T-cell (primary cell): ENCODE results near the gene CCNB1. TPM values are rescaled to one million over a fixed set of nuclear protein-coding genes. Genes with fewer than 3 reads are reported as not detected.
"Not testable (repeated sequence)": the region's sequence is repeated elsewhere in the genome, so short reads cannot be mapped to it uniquely, and the experiment has no call there.

ENCODE experiments used
- ATAC-seq, 4 experiments: fragments of 200-7000 bp in 3 of 4; fragments of 150-1000 bp in 1 of 4; cut with Tn5 transposase; replicated peaks in 1 of 4; 1 replicate in 3 of 4; 2 replicates in 1 of 4; pipeline ENCODE4 v1.10.0; 2021; ENCODE audit warnings: moderate library complexity in 3 of 4, mild to moderate bottlenecking in 2 of 4, moderate number of reproducible peaks in 1 of 4
- CTCF ChIA-PET, 2 donors: fragments of 300-600 bp; sonication (Branson Sonifier 250); formaldehyde crosslinking; loops; one replicate each; lab custom pipeline; 2022; ENCODE audit warnings: antibody characterized with exemption in 2 of 2; lab: Charles Lee
- POLR2A ChIA-PET, 2 donors: fragments of 300-600 bp; sonication (Branson Sonifier 250); formaldehyde crosslinking; loops; one replicate each; lab custom pipeline; 2022; ENCODE audit warnings: antibody characterized with exemption in 2 of 2; lab: Charles Lee
- DNase-seq, 35 experiments: peaks; one replicate each; pipeline versions ENCODE4 v3.0.0 to v3.0.0-alpha.2; 2013 to 2023
- H3K27ac ChIP-seq: one replicate; pipeline ENCODE4 v1.5.1; 2013; ENCODE audit warnings: low read length
- H3K27me3 ChIP-seq, 2 experiments: replicated peaks in 1 of 2; 1 replicate in 1 of 2; 2 replicates in 1 of 2; pipeline versions ENCODE4 v1.6.1 to v1.7.0; 2013; ENCODE audit warnings: low read length in 1 of 2, mixed read lengths in 1 of 2; ENCODE audit not compliant: control insufficient read depth in 2 of 2, insufficient read depth in 2 of 2; ENCODE audit errors: extremely low read depth in 1 of 2
- H3K36me3 ChIP-seq, 2 donors: 1 replicate in 1 of 2; 2 replicates in 1 of 2; pipeline versions ENCODE4 v1.6.1 to v1.7.0; 2013; ENCODE audit warnings: low read length in 1 of 2; ENCODE audit not compliant: control insufficient read depth in 2 of 2, insufficient read depth in 1 of 2; ENCODE audit errors: extremely low read depth in 1 of 2
- H3K4me1 ChIP-seq, 2 experiments: 1 replicate in 1 of 2; 2 replicates in 1 of 2; pipeline versions ENCODE4 v1.6.1 to v1.7.0; 2013; ENCODE audit warnings: low read length in 2 of 2, mixed read lengths in 1 of 2; ENCODE audit not compliant: insufficient read depth in 2 of 2, control insufficient read depth in 1 of 2; ENCODE audit errors: extremely low read depth in 1 of 2
- H3K4me3 ChIP-seq, 2 donors: 1 replicate in 1 of 2; 2 replicates in 1 of 2; pipeline versions ENCODE4 v1.5.1 to v1.7.0; 2013; ENCODE audit warnings: mild to moderate bottlenecking in 2 of 2, low read length in 1 of 2, moderate library complexity in 1 of 2; ENCODE audit not compliant: control insufficient read depth in 1 of 2; ENCODE audit errors: extremely low read depth in 1 of 2
- H3K9me3 ChIP-seq: 2 replicates; pipeline ENCODE4 v1.7.0; 2013
- H3K27ac Mint-ChIP-seq, 2 donors: one replicate each; pipeline ENCODE4 v1.8.0; 2020 to 2021; ENCODE audit warnings: mild to moderate bottlenecking in 2 of 2, mixed read lengths in 2 of 2
- H3K27me3 Mint-ChIP-seq, 2 donors: one replicate each; pipeline ENCODE4 v1.8.0; 2021 to 2022; ENCODE audit warnings: mixed read lengths in 2 of 2
- H3K36me3 Mint-ChIP-seq: one replicate; pipeline ENCODE4 v1.8.0; 2021; ENCODE audit warnings: mixed read lengths
- H3K4me1 Mint-ChIP-seq, 3 donors: one replicate each; pipeline ENCODE4 v1.8.0; 2020 to 2022; ENCODE audit warnings: mixed read lengths in 3 of 3, mild to moderate bottlenecking in 1 of 3
- H3K4me3 Mint-ChIP-seq, 3 donors: one replicate each; pipeline ENCODE4 v1.8.0; 2020 to 2022; ENCODE audit warnings: mild to moderate bottlenecking in 3 of 3, mixed read lengths in 3 of 3, moderate library complexity in 3 of 3
- H3K9me3 Mint-ChIP-seq, 3 donors: one replicate each; pipeline ENCODE4 v1.8.0; 2020 to 2022; ENCODE audit warnings: mixed read lengths in 3 of 3
- WGBS: methylation state at CpG from one replicate; pipeline ENCODE4 v1.1.5; 2013; ENCODE audit warnings: missing lambda C conversion rate; ENCODE audit not compliant: insufficient coverage; 5-methylcytosine and 5-hydroxymethylcytosine counted together
- total RNA-seq, 35 experiments: library from RNA in 6 of 35; stranded (reverse) in 6 of 35; fragments of 120-200 nt in 1 of 35; gene quantifications; one replicate each; pipeline versions ENCODE4 v1.2.1 to v1.2.4 and lab custom pipeline; 2013 to 2026

The CCNB1 gene
- total RNA-seq, 5 donors from 2014 or later (not counting 1 experiment from before 2014, with no cell fraction given): 1.6 to 4.1 (median 3.4) TPM

- Mint-ChIP-seq H3K9me3 (no peaks in the 10 kb centered on the region), H3K27ac (no peak overlapping the region), H3K4me3 (no peak overlapping the region), H3K27me3 (no peaks in the 10 kb centered on the region), H3K36me3 (peaks cover 3% of the 10 kb centered on the region), H3K4me1 (peaks cover 18 to 26% (median 20%) of the 10 kb centered on the region in 3 donors)
- CTCF ChIA-PET: no interaction called here
- no peak overlapping the region for H3K4me3 ChIP-seq
- H3K27ac ChIP-seq: no peak overlapping the region
- ATAC-seq (no peak), DNase-seq (no peak)
- no peaks in the 10 kb centered on the region for H3K27me3 ChIP-seq
- H3K36me3 ChIP-seq: peaks cover 0 to 5% of the 10 kb centered on the region in 2 donors
- POLR2A ChIA-PET: interaction anchor here (0.7 to 1.6 kb wide), 2 partner anchors 13 to 14 kb away, joined by 5 read pairs; partner anchors contain the start of gene CDK7 (in 1 of the 2)
- H3K9me3 ChIP-seq: no peaks in the 10 kb centered on the region
- H3K4me1 ChIP-seq: peaks cover 7 to 10% of the 10 kb centered on the region in 2 experiments
These were observed 53.0 kb downstream of the CCNB1 start for GRCh38 chr5:69219939-69220338.

GRCh38 chr5:69220371-69220770 is 53.4 kb downstream of the CCNB1 start:
- H3K4me1 ChIP-seq, ATAC-seq, H3K27me3 ChIP-seq, H3K36me3 ChIP-seq, DNase-seq, H3K27ac ChIP-seq, H3K27ac Mint-ChIP-seq, H3K4me3 ChIP-seq, CTCF ChIA-PET, POLR2A ChIA-PET, H3K36me3 Mint-ChIP-seq, H3K4me3 Mint-ChIP-seq, H3K9me3 ChIP-seq, H3K27me3 Mint-ChIP-seq, H3K9me3 Mint-ChIP-seq: not testable (repeated sequence)
- H3K4me1 Mint-ChIP-seq: peaks cover 18 to 26% (median 20%) of the 10 kb centered on the region in 3 donors
- no CpG with 5 or more reads among the region's 18 CpGs for WGBS

DNA sequence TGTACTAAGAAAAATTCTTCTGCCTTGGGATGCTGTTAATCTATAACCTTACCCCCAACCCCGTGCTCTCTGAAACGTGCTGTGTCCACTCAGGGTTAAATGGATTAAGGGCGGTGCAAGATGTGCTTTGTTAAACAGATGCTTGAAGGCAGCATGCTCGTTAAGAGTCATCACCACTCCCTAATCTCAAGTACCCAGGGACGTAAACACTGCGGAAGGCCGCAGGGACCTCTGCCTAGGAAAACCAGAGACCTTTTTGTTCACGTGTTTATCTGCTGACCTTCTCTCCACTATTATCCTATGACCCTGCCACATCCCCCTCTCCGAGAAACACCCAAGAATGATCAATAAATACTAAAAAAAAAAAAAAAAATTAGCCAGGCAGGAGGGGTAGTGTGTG is 53.9 kb downstream of the CCNB1 start:
- H3K9me3 ChIP-seq, H3K27ac Mint-ChIP-seq, H3K27ac ChIP-seq, ATAC-seq, DNase-seq, H3K36me3 ChIP-seq, H3K36me3 Mint-ChIP-seq, H3K27me3 Mint-ChIP-seq, H3K4me3 ChIP-seq, H3K27me3 ChIP-seq, H3K4me3 Mint-ChIP-seq, H3K9me3 Mint-ChIP-seq, CTCF ChIA-PET, H3K4me1 ChIP-seq: not testable (repeated sequence)
- peaks cover 18 to 26% (median 20%) of the 10 kb centered on the region in 3 donors for H3K4me1 Mint-ChIP-seq
- POLR2A ChIA-PET: interaction anchor here in 1 of 2 donors (1.4 kb wide), 1 partner anchor 14 kb away, joined by 3 read pairs; the partner anchor contains the start of gene CDK7
- WGBS: no CpG with 5 or more reads among the region's 9 CpGs

DNA sequence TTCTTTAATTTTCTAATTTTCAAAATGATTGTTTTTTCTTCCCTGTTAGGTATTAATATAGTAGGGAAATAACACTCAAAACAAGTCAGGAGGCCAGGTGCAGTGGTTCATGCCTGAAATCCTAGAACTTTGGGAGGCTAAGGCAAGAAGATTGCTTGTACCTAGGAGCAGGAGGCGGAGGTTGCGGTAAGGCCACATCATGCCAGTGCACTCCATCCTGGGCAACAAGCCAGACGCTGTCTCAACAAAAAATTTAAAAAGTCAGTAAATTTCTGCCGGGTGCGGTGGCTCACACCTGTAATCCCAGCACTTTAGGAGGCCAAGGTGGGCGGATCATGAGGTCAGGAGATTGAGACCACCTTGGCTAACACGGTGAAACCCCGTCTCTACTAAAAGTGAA is 57.6 kb downstream of the CCNB1 start:
- POLR2A ChIA-PET: interaction anchor here (0.6 to 0.7 kb wide), 2 partner anchors 10 to 145 kb away, joined by 3 to 7 read pairs; partner anchors contain the start of gene CDK7 (in 1 of the 2)

DNA sequence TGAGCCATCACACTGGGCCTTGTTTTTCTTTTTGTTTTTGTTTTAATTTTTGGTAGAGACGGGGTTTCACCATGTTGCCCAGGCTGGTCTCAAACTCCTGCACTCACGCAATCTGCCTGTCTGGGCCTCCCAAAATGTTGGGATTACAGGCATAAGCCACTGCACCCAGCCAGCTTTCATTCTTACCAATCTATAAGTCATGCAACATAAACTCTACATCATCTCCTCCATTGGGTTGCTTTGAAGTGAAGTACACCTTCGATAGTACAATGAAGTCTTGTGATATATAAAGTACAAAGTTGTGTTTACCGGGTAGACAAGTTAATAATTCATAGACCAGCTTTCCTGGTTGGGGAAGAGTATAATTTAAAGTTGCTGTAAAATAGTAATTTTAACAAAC is 58.9 kb downstream of the CCNB1 start:
- no CpG with 5 or more reads among the region's 4 CpGs for WGBS
- peak overlapping the region in 1 of 2 donors; percentile 39 for H3K27ac Mint-ChIP-seq
- H3K9me3 ChIP-seq: no peaks in the 10 kb centered on the region
- ChIA-PET POLR2A (no interaction called here), CTCF (interaction anchor here (0.6 to 0.7 kb wide), 2 partner anchors 48 to 68 kb away, joined by 3 read pairs; no protein-coding TSS in a partner anchor)
- H3K27ac ChIP-seq: no peak overlapping the region
- H3K9me3 Mint-ChIP-seq: no peaks in the 10 kb centered on the region
- peaks cover 20% of the 10 kb centered on the region for H3K36me3 Mint-ChIP-seq
- ATAC-seq: no peak
- H3K27me3 ChIP-seq: no peaks in the 10 kb centered on the region
- no peaks in the 10 kb centered on the region for H3K4me1 ChIP-seq
- no peaks in the 10 kb centered on the region for H3K27me3 Mint-ChIP-seq
- peaks cover 0 to 21% of the 10 kb centered on the region in 2 donors for H3K36me3 ChIP-seq
- no peak for DNase-seq
- H3K4me1 Mint-ChIP-seq: peaks cover 0 to 7% (median 4%) of the 10 kb centered on the region in 3 donors
- H3K4me3 ChIP-seq: no peak overlapping the region
- H3K4me3 Mint-ChIP-seq: no peak overlapping the region

More for the DNA sequence above, 57.6 kb downstream of the CCNB1 start:
- Mint-ChIP-seq H3K4me1 (peaks cover 0 to 7% (median 4%) of the 10 kb centered on the region in 3 donors), H3K36me3 (peaks cover 12% of the 10 kb centered on the region), H3K4me3 (no peak overlapping the region), H3K27me3 (no peaks in the 10 kb centered on the region), H3K9me3 (no peaks in the 10 kb centered on the region), H3K27ac (no peak overlapping the region)
- no peak for DNase-seq
- Histone ChIP-seq H3K27ac (no peak overlapping the region), H3K27me3 (no peaks in the 10 kb centered on the region), H3K4me3 (no peak overlapping the region), H3K4me1 (no peaks in the 10 kb centered on the region), H3K36me3 (peaks cover 0 to 18% of the 10 kb centered on the region in 2 donors), H3K9me3 (no peaks in the 10 kb centered on the region)
- WGBS: 95% methylated on average over 8 of the region's 8 CpGs
- CTCF ChIA-PET: no interaction called here
- ATAC-seq: no peak

Other genes starting within 250 kb of the CCNB1 start
- 10 to 100 TPM; 22.2 to 33.0 (median 26.9) TPM for gene SLC30A5, start 73.1 kb upstream of the CCNB1 start, total RNA-seq
- 1 to 10 TPM; 4.1 to 8.4 (median 6.5) TPM for gene CENPH, start 22.4 kb downstream of the CCNB1 start, total RNA-seq
- 10 to 100 TPM; 21.4 to 26.5 (median 22.0) TPM for gene CDK7, start 67.7 kb downstream of the CCNB1 start, total RNA-seq
- 1 to 10 TPM; 6.6 to 8.1 (median 7.1) TPM for gene CCDC125, start 165.7 kb downstream of the CCNB1 start, total RNA-seq
- 10 to 100 TPM in 4 of 5 donors, 1 to 10 TPM in 1; 9.5 to 23.8 (median 19.1) TPM for gene AK6, start 202.4 kb downstream of the CCNB1 start, total RNA-seq
- gene TAF9, start 202.4 kb downstream of the CCNB1 start, total RNA-seq: 10 to 100 TPM; 42.5 to 54.3 (median 50.0) TPM
- 10 to 100 TPM; 23.1 to 30.7 (median 29.7) TPM for gene RAD17, start 202.7 kb downstream of the CCNB1 start, total RNA-seq
- 1 to 10 TPM in 2 of 5 donors, under 1 TPM in 3; 0.43 to 1.2 (median 0.75) TPM for gene MARVELD2, start 248.0 kb downstream of the CCNB1 start, total RNA-seq